ENCODE measurements around the gene ILF2.
A peak's percentile ranks its signal among the peaks of the same experiment; 100 is the strongest.
"Not testable (repeated sequence)": the region's sequence is repeated elsewhere in the genome, so short reads cannot be mapped to it uniquely, and the experiment has no call there.

ILF2 gene

DNA sequence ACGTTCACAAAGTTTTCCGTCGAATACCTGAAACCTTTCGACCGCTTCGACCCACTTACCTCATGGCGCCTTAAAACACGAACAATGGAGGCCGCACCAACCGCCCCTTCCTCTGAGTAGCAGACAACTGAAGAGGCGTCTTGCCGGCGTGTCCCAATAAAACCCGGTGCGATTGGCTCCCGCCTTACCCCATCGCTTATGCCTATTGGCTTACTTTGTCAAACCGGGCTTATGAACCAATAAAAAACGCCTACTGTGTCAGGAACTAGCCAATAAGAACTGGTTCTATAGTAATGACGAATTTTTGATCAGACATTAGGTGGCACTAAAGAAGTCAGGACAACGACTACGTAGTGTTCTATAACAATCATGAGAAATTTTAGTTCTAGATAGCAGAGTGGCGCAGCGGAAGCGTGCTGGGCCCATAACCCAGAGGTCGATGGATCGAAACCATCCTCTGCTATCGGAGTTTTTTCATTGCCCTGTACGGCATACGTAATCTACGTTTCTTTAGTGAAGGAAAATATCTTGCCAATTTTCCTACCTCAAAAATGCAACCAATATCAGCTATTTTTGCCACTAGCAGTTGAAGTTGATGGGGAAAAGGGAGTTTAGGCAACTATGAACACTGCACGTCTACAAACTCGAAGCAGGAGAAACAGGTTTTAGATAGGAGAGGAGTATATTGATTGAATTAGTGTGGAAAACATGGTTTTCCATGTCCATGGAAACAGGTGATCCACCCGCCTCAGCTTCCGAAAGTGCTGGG is at the start of gene ILF2:
Gene ILF2, minus strand, starts transcription at position 135 of the 769 bp plus-strand sequence. Its CDS starts 71 bp downstream, at position 64.
- DNase-seq, result peak; percentile 60 to 98 (median 92)

DNA sequence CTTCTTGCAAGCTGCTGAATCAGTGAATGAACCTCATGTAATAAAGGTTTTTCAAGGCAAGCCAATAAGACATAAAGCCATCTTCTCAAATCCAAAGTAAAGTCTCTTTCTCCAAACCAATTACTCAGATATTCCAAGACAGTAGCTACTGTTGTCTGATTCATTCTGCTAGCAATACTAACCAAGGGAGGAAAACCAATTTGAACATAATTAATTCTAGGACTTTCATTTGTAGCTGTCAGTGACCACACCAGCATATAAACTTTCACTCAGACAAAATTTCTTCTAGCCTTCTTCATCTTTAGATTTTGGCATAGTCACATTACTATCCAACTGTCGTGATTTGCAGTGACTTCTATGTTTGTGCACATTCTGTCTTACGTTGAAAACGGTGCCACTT is 46.5 kb upstream of the ILF2 start:
- no peak for DNase-seq

DNA sequence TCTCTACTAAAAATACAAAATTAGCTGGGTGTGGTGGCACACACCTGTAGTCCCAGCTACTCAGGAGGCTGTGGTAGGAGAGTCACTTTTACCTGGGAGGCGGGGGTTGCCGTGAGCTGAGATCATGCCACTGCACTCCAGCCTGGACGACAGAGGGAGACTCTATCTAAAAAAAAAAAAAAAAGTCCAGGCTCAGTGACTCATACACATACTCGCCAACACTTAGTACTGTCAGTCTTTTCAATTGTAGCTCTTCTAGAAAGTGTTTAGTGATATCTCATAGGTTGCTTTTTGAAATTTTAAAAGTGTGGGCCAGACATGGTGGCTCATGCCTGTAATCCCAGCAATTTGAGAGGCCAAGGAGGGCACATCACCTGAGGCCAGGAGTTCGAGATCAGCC is 45.4 kb upstream of the ILF2 start:
- DNase-seq, result not testable (repeated sequence)

DNA sequence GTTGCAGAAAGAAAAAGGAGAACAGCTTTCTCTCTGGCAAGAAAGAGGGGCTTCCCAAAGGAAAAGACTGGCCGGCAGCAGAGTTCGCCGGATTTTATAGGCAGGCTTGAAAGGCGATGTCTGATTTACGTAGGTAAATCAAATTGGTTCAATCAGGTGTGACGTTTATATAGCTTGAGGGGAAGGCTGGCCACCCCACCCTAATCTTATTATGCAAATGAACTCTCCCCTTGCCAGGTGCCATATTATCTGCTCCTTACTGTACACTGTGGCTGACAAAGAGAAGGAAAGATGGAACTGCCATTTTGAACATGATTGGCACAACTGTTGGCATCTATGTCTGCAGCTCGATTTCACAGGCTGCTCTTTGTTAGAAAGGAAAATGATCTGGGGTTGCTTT is 40.2 kb upstream of the ILF2 start:
- no peak for DNase-seq

DNA sequence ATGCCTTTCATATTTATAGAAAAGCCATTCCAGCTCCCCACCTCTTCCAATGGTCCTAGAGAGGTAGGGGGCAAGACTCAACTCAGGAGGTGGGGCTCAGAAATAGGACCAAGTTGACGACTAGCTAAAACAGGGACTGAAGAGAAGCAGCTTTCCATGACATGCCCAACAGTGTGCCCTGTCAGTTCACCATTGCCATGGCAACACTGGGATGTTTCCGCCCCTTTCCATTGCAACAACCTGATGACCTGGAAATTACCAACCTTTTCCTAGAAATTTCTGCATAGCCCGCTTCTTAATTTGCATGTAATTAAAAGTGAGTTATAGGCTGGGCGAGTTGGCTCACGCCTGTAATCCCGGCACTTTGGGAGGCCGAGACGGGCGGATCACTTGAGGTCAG is 34.7 kb upstream of the ILF2 start:
- no peak for DNase-seq

DNA sequence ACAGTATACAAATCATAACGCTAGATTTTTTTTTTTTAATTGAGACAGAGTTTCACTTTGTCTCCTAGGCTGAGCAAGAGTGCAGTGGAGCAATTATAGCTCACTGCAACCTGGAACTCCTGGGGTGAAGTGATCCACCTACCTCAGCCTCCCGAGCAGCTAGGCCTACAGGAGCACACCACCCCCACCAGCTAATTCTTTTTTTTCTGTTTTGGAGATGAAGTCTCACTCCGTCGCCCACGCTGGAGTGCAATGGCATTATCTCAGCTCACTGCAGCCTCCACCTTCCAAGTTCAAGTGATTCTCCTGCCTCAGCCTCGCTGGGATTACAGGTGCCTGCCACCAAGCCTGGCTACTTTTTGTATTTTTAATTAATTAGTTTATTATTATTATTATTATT is 29.0 kb upstream of the ILF2 start:
- DNase-seq, result no peak

DNA sequence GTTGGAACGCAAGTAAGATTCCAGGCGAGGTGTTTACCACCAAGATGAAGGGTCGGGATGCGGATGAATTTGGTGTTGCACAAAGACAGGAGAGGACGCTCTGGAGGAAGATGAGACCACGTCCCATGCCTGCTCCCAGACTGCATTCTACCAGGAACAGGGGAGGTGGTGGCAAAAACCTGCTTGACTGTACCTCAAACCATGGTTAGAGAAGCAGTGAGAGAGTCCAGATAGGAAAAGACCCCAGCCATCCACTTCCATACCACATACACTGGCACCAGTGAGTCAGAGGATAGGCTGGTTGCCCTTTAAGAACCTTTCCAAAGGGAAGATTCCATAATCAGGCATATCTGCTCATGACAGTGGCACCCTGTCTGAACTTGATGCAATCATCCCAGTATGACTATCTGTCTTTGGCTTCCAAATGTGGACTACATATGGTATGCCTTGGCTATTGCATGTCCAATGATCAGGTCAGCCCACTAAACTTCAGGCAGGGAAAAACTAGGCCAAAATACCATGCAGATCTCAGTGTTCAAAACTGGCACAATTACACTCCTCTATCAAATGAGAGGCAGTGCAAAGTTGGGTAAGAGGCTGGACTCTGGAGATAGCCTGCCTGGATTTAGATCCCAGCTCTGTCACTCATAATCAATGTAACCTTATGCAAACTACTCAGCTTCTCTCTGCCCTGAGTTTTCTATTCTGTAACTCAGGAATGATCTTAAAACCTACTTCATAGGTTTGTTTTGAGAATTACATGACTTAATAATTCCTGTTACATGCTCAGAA is 28.3 kb upstream of the ILF2 start:
- no peak for DNase-seq

DNA sequence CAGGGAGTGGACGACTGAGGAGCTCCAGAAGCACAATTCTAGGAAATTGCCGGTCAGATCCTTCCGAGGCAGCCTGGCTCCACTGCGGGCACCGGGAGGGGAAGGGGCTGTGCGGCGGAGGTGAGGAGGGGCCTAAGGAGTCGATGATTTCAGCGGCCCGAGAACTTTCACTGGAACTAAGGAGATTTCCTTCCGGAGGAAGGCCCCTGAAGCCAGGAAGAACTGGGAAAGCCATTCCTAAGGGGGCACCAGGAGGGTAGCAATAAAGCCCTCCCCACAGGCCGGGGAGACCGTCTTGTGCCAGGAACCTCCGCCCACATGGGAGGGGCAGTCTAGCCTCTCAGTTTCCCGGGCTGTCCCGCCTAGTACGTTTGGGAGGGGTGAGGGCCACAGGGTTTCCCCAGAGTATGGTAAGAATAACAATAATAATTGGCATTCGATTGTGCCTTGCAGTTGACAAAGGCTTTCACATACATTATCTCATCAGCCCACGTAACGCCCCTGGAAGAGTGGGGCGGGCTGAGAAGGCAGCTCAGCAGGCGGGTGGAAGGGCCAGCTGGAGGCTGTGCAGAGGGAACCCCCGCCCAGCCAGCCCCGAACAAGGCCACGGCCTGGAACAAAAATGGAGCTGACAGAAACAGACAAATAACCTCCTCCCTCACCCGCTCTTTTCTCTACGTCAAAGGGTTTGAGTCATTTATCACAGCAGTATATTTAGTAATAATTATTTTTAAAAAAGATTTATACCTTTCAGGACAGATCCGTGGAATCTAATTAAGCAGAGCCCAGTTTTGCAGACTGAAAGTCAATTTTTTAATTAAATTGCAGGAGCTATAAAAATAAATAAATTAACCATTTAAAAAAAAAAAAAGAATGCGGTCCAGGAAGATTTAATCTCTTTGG is 27.5 kb upstream of the ILF2 start:
- peak in 2 of 14 donors; percentile 7 to 13 for DNase-seq

DNA sequence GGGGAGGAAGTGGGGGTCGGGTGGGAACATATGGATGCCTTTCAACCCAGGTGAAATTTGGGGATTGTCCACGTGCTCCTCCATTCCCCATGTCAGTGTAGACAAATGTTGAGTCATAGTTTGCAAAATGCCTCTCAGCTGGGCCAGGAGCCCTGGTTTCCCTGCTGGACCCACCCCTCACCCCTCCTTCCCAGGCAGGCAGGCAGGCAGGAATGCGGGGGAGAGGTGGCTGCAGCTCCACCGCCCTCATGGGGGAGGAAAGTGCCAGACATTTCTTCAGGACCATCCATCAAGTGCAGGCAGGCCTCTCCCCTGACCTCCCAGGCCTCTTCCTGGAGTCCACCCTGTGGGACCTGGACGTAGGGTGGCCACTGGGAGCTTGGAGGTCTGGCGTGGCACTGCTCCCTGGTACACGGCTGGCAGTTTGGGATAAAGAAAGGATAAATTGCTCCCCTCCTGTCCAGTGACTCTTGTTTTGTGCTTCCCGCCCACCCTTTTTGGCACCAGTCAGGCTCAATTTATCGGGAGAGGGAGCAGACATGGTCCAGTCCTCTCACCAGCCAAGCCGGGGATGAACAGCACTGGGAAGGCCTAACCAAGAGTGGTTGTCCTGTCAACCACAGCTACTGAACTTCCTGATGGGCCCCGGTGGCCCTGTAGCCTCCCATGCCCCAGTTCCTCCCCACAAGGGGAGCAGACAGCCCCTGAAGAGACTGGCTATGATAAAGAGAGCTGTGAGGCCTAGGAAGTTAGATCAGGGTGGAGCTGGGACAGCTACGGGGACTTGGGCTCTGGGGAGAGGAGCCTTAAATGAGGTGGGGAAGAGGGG is 26.6 kb upstream of the ILF2 start:
- no peak for DNase-seq

DNA sequence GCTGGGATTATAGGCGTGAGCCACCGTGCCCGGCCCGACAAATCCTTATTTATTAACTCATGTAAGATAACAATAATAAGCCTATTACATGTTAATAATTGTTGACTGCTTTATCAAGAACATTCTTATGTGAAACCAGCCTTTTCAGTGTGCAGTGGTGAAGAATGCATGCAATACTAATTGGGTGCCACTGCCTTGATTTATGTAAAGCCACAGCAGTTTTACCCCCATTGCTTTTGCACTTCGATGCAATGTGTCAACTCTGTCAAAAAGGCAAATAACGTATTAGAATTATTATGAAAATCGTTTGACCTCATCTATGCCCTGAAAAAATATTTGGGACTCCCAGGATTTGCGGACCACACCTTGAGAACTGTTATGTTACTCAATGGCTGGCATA is 25.9 kb upstream of the ILF2 start:
- DNase-seq, result no peak

DNA sequence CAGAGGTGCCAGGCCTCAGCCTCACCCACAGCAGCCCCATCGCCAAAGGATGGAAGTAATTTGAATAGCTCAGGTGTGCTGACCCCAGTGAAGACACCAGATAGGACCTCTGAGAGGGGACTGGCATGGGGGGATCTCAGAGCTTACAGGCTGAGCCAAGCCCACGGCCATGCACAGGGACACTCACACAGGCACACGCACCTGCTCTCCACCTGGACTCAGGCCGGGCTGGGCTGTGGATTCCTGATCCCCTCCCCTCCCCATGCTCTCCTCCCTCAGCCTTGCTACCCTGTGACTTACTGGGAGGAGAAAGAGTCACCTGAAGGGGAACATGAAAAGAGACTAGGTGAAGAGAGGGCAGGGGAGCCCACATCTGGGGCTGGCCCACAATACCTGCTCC is 22.7 kb upstream of the ILF2 start:
- no peak for DNase-seq

DNA sequence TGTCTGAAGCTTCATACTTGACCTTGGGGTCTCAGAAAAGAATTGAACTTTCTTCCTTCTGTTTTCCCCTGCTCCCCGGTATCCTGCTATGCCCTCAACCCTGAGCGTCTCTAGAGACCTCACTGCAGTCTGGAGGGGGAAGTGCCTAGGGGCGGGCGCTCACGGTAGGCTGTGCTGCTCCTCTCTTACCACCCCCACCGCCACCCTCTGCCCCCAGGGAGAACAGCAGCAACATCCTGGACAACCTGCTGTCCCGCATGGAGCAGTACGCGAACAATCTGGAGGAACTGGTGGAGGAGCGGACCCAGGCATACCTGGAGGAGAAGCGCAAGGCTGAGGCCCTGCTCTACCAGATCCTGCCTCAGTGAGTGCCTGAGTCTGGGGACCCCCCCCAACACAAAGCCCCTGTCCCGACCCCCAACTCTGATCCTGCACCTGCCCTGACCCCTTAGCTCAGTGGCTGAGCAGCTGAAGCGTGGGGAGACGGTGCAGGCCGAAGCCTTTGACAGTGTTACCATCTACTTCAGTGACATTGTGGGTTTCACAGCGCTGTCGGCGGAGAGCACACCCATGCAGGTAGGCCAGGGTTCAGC is 18.0 kb upstream of the ILF2 start:
- no peak for DNase-seq

DNA sequence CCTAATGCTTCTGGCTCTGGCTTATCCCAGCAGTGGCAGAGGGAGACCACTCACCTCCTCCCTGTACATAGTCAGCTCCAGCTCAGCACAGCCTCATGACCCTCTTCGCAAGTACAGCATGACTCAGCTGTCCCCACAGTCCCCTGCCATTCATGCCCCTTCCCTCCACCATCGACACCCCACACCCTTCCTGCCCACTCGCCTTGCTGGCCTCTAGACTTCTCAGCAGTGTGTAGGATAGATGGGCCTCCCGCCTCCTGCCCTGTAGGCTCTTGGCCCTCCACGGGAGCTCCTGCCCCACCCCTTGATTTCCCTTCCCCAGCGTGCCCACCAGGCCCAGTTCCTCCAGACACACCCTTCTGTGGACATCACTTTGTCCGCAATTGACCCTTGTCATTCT is 17.5 kb upstream of the ILF2 start:
- DNase-seq, result no peak

DNA sequence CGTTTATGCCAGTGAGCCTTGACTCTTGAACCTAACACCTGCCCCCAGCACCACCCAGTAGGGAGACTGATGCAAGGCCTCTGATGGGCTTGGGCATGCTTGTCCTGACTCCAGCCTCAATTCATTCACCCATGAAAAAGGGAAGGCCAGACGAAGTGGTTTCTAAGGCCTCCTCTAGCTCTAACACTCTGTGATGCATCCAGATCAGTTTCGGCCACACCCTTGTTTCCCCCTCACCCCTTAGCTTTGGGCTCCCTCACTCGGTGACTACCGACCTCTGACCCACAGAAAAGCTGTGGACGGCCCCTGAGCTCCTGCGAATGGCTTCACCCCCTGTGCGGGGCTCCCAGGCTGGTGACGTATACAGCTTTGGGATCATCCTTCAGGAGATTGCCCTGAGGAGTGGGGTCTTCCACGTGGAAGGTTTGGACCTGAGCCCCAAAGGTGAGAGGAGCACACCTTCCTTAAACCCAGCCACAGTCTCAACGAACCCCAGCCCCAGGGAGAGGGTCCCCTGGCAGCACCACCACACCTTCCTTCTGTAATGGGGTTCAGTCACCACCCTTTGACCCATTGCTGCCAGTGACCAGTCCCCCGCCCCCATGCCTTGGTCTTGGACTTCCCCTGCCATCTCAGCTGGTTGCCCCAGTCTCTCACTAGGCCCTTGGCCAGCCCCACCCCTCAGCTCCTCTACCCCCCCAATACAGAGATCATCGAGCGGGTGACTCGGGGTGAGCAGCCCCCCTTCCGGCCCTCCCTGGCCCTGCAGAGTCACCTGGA is 16.7 kb upstream of the ILF2 start:
- DNase-seq, result no peak

DNA sequence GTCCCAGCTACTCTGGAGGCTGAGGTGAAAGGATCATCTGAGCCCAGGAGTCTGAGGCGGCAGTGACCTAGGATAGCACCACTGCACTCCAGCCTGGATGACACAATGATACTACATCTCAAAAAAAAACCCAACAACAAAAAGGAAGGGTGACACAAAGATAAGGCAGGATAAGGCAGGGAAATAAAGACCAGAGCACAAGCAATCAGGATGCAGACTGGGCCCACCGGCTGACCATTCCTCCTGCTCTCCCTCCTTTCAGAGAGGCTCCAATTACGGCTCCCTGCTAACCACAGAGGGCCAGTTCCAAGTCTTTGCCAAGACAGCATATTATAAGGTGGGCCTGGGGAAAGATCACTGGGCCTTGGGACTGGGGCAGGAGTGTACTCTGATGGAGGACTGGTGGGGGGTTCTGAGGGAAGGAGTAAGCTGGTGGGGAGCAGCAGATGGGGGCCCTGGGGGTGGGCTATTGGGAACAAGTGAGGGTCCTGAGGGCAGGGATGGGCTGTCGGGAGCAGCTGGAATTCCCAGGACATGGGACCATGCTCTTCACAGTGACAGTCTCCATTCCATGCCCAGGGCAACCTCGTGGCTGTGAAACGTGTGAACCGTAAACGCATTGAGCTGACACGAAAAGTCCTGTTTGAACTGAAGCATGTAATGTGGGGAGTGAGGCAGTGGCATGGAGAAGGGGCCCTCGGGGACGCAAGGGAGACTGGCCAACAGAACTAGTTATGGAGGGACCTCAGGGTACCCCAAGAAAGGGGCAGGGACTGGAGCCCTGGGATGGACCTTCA is 14.9 kb upstream of the ILF2 start:
- DNase-seq, result no peak

DNA sequence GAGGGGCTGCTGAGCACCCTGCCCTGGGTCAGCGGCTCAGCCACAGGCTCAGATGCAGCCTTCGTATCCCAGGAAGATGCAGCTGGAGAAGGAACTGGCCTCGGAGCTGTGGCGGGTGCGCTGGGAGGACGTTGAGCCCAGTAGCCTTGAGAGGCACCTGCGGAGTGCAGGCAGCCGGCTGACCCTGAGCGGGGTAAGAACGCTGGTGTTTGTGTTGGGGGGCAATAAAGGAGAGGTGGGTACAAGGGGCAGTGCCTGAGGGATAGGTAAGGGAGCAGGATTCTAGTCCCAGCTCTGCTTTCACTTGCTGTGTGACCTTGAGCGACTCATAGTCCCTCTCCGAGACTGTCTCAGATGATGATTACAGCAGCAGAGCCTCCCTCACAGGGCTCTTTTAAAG is 14.1 kb upstream of the ILF2 start:
- DNase-seq, result no peak

DNA sequence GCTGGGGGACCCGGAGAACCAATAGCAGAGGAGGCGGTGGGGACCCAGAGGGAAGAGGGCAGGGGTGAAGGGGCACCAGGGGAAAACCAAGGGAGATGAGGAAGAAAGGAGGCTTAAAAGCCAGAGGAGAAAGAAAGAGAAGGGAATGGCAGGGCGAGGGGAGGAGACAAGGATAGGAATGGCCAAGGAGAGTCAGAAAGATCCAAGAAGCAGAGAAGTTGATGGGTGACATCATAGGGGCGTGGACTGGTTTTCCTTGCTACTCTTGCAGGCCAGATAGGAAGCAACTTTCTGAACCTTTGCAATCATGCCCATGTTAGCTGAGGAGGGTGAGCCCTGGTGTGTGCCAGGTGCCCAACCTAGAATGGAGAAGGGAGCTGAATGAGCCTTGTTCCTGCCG is 13.1 kb upstream of the ILF2 start:
- no peak for DNase-seq

DNA sequence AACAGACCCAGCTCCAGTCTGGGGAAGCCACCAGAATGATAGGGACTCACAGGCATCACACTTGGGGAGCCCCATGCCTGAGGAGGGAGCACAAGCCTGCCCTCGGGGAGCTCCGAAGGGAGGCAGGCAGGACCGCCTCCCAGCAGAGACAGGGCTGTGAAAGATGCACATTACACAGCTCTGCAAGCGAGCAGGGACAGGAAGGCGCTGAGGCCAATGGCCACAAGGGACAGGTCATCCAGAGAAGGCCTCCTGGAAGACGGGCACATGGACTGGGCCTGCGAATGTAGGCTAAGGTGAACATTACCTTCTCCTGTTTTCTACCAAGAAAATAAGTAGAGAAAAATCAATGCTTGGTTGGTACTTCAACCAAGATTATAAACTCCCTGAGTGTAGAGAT is 11.9 kb upstream of the ILF2 start:
- no peak for DNase-seq

DNA sequence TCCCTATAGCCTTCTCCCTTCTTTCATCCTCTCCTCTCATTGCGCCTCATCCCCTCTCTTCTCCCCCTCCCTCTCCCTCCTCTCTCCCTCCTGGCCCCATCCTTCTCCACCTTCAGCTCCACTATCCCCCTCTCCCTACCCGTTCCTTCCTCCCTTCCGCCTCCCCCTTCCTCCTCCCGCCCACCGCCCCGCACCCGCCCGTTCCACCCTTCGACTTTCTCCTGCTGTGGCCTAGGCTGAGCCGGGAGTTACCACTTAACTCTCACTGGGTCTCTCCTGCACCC is 9.3 kb upstream of the ILF2 start:
- no peak for DNase-seq
